ENCODE data around the gene ADGRV1.
A peak's percentile ranks its signal among the peaks of the same experiment; 100 is the strongest.

Gene ADGRV1

GRCh38 chr5:91150636-91151035 lies 592.0 kb downstream of the ADGRV1 start:
- no peak for DNase-seq

GRCh38 chr5:91151947-91152346 lies 593.4 kb downstream of the ADGRV1 start:
- no peak for DNase-seq

GRCh38 chr5:91154338-91154737 lies 595.7 kb downstream of the ADGRV1 start:
- no peak for DNase-seq

- DNase-seq: no peak
Observed at GRCh38 chr5:91155274-91155673, 596.7 kb downstream of the ADGRV1 start.

GRCh38 chr5:91156242-91156641 lies 597.6 kb downstream of the ADGRV1 start:
- DNase-seq: no peak

GRCh38 chr5:91158011-91158410 lies 599.4 kb downstream of the ADGRV1 start:
- DNase-seq: no peak

GRCh38 chr5:91159647-91160046 lies 601.0 kb downstream of the ADGRV1 start:
- DNase-seq: no peak

GRCh38 chr5:91160714-91161285 lies 602.2 kb downstream of the ADGRV1 start:
- DNase-seq: no peak

GRCh38 chr5:91162534-91163381 lies 604.2 kb downstream of the ADGRV1 start:
- DNase-seq: peak in 1 of 2 experiments; percentile 25

- no peak for DNase-seq
Observed at GRCh38 chr5:91164424-91164823, 605.8 kb downstream of the ADGRV1 start.

GRCh38 chr5:91166059-91166807 lies 607.6 kb downstream of the ADGRV1 start:
- no peak for DNase-seq

- no peak for DNase-seq
Observed at GRCh38 chr5:91168859-91169258, 610.3 kb downstream of the ADGRV1 start.

- no peak for DNase-seq
Observed at GRCh38 chr5:91170266-91170665, 611.7 kb downstream of the ADGRV1 start.

- DNase-seq: no peak
Observed at GRCh38 chr5:91171322-91171721, 612.7 kb downstream of the ADGRV1 start.

- DNase-seq: no peak
Observed at GRCh38 chr5:91174396-91174795, 615.8 kb downstream of the ADGRV1 start.

GRCh38 chr5:91175708-91176107 lies 617.1 kb downstream of the ADGRV1 start:
- DNase-seq: no peak

- no peak for DNase-seq
Observed at GRCh38 chr5:91176288-91177016, 617.9 kb downstream of the ADGRV1 start.

- DNase-seq: no peak
Observed at GRCh38 chr5:91177085-91177484, 618.5 kb downstream of the ADGRV1 start.

- DNase-seq: no peak
Observed at GRCh38 chr5:91177639-91178038, 619.0 kb downstream of the ADGRV1 start.

GRCh38 chr5:91178461-91178860 lies 619.9 kb downstream of the ADGRV1 start:
- DNase-seq: no peak

GRCh38 chr5:91179018-91179417 lies 620.4 kb downstream of the ADGRV1 start:
- no peak for DNase-seq

GRCh38 chr5:91180506-91180905 lies 621.9 kb downstream of the ADGRV1 start:
- DNase-seq: no peak

- DNase-seq: no peak
Observed at GRCh38 chr5:91182763-91183162, 624.2 kb downstream of the ADGRV1 start.

Data from SHP77 (cell line).